Body of pancreas (tissue), 4 donors: Measurements from ENCODE around the gene KDM4B. TPM values are rescaled to one million over a fixed set of nuclear protein-coding genes. Genes with fewer than 3 reads are reported as not detected.

Experiments used
- ATAC-seq: fragments of 150-250 bp; one replicate; pipeline ENCODE4 v1.9.1; 2016
- DNase-seq, 4 donors: peaks; one replicate each; pipeline ENCODE4 v3.0.0-alpha.2; 2019
- H3K27ac ChIP-seq, 4 donors: fragments of 200-600 bp; sonication (generic); 1 replicate in 3 of 4; 2 replicates in 1 of 4; pipeline versions ENCODE4 v1.5.1 to v1.6.1; 2016 to 2019; ENCODE audit warnings: mild to moderate bottlenecking in 1 of 4, mixed read lengths in 1 of 4, moderate library complexity in 1 of 4
- H3K27me3 ChIP-seq, 2 donors: fragments of 200-600 bp; sonication (generic); one replicate each; pipeline ENCODE4 v1.6.0; 2016; ENCODE audit warnings: mild to moderate bottlenecking in 1 of 2
- H3K36me3 ChIP-seq, 2 donors: fragments of 200-600 bp; sonication (generic); replicated peaks in 1 of 2; 2 replicates each; pipeline ENCODE4 v1.5.1; 2016; ENCODE audit warnings: low read depth in 2 of 2; ENCODE audit not compliant: insufficient read depth in 1 of 2
- H3K4me1 ChIP-seq: fragments of 200-600 bp; sonication (generic); one replicate; pipeline ENCODE4 v1.6.0; 2016
- H3K4me3 ChIP-seq, 2 donors: fragments of 200-600 bp; sonication (generic); 1 replicate in 1 of 2; 2 replicates in 1 of 2; pipeline ENCODE4 v1.5.1; 2016 to 2019
- H3K9me3 ChIP-seq, 3 donors: fragments of 200-600 bp; sonication (generic); 1 replicate in 2 of 3; 2 replicates in 1 of 3; pipeline ENCODE4 v1.5.1; 2016
- POLR2A ChIP-seq, 3 donors: fragments of 450-650 bp; IDR thresholded peaks; one replicate each; pipeline ENCODE4 v1.6.1; 2016; ENCODE audit warnings: antibody characterized with exemption in 3 of 3, mild to moderate bottlenecking in 2 of 3
- WGBS, 2 donors: methylation state at CpG; one replicate each; pipeline ENCODE4 v1.1.5; 2017; 5-methylcytosine and 5-hydroxymethylcytosine counted together
- intact Hi-C: fragments of 100-400 bp; cut with DNase I; formaldehyde crosslinking; loops from one replicate; pipeline ENCODE4 v1.15.1; 2023
- total RNA-seq, 2 donors: library from RNA; depleted of rRNA; stranded (reverse); fragments of >200 nt; gene quantifications; one replicate each; pipeline ENCODE4 v1.1.0, GENCODE V29; 2016
- TF ChIP-seq, protein P1 (sequence below), 7 experiments: fragments of 450-650 bp in 4 of 7; fragments of 200-600 bp in 3 of 7; sonication (generic) in 3 of 7; IDR thresholded peaks; one replicate each; pipeline ENCODE4 v1.5.1; 2016 to 2019; ENCODE audit warnings: antibody characterized with exemption in 7 of 7

The KDM4B gene
- total RNA-seq, 2 donors from 2014 or later = 18.9 to 35.3 TPM

DNA sequence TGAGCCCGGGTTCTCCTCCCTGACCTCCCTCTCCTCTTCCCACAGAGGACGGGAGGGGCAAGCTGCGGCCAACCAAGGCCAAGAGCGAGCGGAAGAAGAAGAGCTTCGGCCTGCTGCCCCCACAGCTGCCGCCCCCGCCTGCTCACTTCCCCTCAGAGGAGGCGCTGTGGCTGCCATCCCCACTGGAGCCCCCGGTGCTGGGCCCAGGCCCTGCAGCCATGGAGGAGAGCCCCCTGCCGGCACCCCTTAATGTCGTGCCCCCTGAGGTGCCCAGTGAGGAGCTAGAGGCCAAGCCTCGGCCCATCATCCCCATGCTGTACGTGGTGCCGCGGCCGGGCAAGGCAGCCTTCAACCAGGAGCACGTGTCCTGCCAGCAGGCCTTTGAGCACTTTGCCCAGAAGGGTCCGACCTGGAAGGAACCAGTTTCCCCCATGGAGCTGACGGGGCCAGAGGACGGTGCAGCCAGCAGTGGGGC is 162.2 kb downstream of the KDM4B start:
- Histone ChIP-seq H3K9me3 (no peaks in the 10 kb centered on the region), H3K4me1 (peaks cover 61% of the 10 kb centered on the region), H3K36me3 (peaks cover 0 to 10% of the 10 kb centered on the region in 2 donors), H3K27me3 (no peaks in the 10 kb centered on the region), H3K4me3 (no peak overlapping the region), H3K27ac (peak overlapping the region; percentile 21 to 87 (median 38))
- no peak for TF ChIP-seq POLR2A (IDR thresholded peaks at IDR 0.05)
- TF ChIP-seq, protein P1, sequence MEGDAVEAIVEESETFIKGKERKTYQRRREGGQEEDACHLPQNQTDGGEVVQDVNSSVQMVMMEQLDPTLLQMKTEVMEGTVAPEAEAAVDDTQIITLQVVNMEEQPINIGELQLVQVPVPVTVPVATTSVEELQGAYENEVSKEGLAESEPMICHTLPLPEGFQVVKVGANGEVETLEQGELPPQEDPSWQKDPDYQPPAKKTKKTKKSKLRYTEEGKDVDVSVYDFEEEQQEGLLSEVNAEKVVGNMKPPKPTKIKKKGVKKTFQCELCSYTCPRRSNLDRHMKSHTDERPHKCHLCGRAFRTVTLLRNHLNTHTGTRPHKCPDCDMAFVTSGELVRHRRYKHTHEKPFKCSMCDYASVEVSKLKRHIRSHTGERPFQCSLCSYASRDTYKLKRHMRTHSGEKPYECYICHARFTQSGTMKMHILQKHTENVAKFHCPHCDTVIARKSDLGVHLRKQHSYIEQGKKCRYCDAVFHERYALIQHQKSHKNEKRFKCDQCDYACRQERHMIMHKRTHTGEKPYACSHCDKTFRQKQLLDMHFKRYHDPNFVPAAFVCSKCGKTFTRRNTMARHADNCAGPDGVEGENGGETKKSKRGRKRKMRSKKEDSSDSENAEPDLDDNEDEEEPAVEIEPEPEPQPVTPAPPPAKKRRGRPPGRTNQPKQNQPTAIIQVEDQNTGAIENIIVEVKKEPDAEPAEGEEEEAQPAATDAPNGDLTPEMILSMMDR (IDR thresholded peaks at IDR 0.05) = no peak
- ATAC-seq = no peak
- intact Hi-C loops = no loop called here
- WGBS, 2 donors = 69 to 92% methylated on average over 10 to 20 of the region's 21 CpGs
- DNase-seq = no peak

DNA sequence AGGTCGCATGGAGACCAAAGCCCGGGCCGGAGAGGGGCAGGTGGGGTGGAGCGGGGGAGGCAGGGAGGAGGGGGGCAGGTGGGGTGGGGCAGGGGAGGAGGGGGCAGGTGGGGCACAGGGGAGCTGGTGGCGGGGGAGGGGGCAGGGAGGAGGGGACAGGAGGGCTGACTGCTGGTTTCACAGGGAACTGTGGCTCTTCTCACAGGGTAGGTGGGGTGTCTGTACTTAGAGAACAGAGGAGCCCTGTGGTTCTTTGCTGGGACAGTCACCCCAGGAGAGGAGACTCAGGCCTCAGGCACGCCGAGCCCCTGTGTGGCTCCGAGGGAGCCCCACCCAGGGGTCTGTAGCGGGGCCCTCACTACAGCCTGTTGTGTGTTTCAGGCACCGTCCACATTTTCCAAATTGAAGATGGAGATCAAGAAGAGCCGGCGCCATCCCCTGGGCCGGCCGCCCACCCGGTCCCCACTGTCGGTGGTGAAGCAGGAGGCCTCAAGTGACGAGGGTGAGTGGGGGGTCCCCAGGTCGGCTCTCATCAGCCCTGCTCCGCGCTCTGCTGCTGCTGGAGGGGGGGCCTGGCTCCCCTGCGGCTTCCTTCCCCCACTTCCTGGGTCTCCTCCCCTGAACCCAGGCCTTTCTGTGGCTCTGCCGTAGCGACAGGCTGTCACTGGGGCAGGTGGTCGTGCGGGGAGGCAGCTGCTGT is 162.7 kb downstream of the KDM4B start:
- Histone ChIP-seq H3K9me3 (no peaks in the 10 kb centered on the region), H3K4me1 (peaks cover 55% of the 10 kb centered on the region), H3K27ac (peak overlapping the region; percentile 24 to 45 (median 35)), H3K4me3 (no peak overlapping the region), H3K36me3 (peaks cover 0 to 10% of the 10 kb centered on the region in 2 donors), H3K27me3 (no peaks in the 10 kb centered on the region)
- no peak for DNase-seq
- 66 to 97% methylated on average over 7 to 18 of the region's 25 CpGs for WGBS, 2 donors
- intact Hi-C loops = no loop called here
- TF ChIP-seq POLR2A (IDR thresholded peaks at IDR 0.05) = no peak
- TF ChIP-seq, protein P1 (IDR thresholded peaks at IDR 0.05) = no peak
- no peak for ATAC-seq

DNA sequence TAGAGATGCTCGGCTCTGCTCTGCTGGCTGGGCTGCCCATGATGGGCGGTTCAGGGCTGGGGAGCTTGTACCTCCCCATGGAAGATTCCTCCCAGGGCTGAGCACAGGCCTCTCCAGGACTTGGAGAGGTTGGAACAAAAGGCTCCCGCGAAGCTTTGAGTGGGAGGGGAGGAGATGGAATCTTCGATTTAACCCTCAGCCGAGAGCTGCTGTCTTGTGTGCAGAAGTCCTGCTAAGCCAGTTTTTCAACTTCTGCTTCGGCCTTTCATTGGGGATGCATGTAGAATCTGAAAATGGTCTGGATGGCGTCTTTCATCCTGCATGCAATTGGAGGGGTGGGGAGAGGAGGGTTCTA is 163.3 kb downstream of the KDM4B start:
- Histone ChIP-seq H3K9me3 (no peaks in the 10 kb centered on the region), H3K4me3 (no peak overlapping the region), H3K36me3 (peaks cover 0 to 12% of the 10 kb centered on the region in 2 donors), H3K27me3 (no peaks in the 10 kb centered on the region), H3K4me1 (peaks cover 49% of the 10 kb centered on the region), H3K27ac (peak overlapping the region; percentile 24 to 45 (median 35))
- ATAC-seq (no peak), DNase-seq (peak in 1 of 4 donors; percentile 54)
- intact Hi-C loops = no loop called here
- 39 to 48% methylated on average over 7 to 8 of the region's 8 CpGs for WGBS, 2 donors
- TF ChIP-seq, protein P1 (IDR thresholded peaks at IDR 0.05) = no peak
- no peak for TF ChIP-seq POLR2A (IDR thresholded peaks at IDR 0.05)

GRCh38 chr19:5132698-5133651 is 164.1 kb downstream of the KDM4B start:
- no peaks in the 10 kb centered on the region for H3K27me3 ChIP-seq
- WGBS, 2 donors = 86 to 92% methylated on average over 9 to 27 of the region's 27 CpGs
- H3K36me3 ChIP-seq = peaks cover 0 to 13% of the 10 kb centered on the region in 2 donors
- TF ChIP-seq, protein P1 (IDR thresholded peaks at IDR 0.05) = no peak
- TF ChIP-seq POLR2A (IDR thresholded peaks at IDR 0.05) = no peak
- DNase-seq (no peak), ATAC-seq (no peak)
- no peak overlapping the region for H3K4me3 ChIP-seq
- H3K9me3 ChIP-seq = no peaks in the 10 kb centered on the region
- intact Hi-C loops = no loop called here
- H3K27ac ChIP-seq = peak overlapping the region in 2 of 4 donors; percentile 24 to 41
- H3K4me1 ChIP-seq = peaks cover 42% of the 10 kb centered on the region
